Measurements from ENCODE around the gene PROX2. TPM values are rescaled to one million over a fixed set of nuclear protein-coding genes. Genes with fewer than 3 reads are reported as not detected.
A peak's percentile ranks its signal among the peaks of the same experiment; 100 is the strongest.

PROX2 gene
- total and polyA plus RNA-seq, 12 donors, result 0.08 TPM; not detected in 11

DNA sequence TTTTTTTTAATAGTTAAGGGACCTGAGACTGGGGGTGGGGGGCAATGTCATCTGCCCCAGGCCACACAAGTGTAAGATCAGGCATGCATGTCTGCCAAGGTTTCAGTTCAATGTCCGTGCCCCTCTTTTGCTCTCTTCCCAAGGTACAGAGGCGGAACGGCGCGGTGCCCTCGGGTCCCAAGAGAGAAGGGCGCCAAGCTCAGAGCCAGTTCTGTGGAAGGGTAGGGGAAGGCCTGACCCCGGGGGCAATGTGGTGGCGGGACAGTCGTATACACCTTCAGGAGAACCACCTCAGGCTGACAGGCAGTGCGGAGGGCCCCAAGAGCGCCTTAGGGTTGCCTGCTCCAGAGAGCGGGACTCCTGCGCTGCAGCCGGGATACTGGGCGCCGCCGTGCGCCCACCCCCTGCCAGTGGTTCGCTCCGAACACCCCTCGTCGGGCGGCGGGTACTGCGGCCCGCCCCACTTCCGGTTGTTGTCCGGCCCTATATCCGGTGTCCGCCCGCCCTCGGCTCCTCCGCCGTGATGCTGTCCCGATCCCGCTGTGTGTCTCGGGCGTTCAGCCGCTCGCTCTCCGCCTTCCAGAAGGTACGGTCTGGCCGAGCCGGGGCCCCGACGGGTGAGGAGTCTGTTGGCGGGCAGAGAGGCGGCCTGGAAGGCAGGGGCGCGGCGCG is 5.6 kb upstream of the PROX2 start, which contains the start of gene DLST:
Gene DLST (plus strand): TSS at position 486 of the 672 bp plus-strand sequence. CDS start 38 bp downstream, at position 524.
- WGBS, 4 donors, result 0 to 1% (median 0%) methylated on average over 7 to 53 of the region's 53 CpGs
- H3K4me3 ChIP-seq, result peak within 1 kb of the TSS; percentile 87 to 100 (median 95)
- peaks cover 0 to 6% of the 10 kb centered on the region in 2 donors for H3K36me3 ChIP-seq (replicated peaks in 1 of 2)
- H3K27me3 ChIP-seq, result no peaks in the 10 kb centered on the region
- H3K27ac ChIP-seq, result peak within 1 kb of the TSS; percentile 91 to 99 (median 97)
- peaks cover 18 to 43% of the 10 kb centered on the region in 2 donors for H3K4me1 ChIP-seq (replicated peaks in 1 of 2)
- intact Hi-C loops (cut with DNase I), result no loop called here
- DNase-seq, result peak; percentile 84 to 91 (median 89)
- no peaks in the 10 kb centered on the region for H3K9me3 ChIP-seq (replicated peaks in 1 of 3)
- TF ChIP-seq, protein P1, sequence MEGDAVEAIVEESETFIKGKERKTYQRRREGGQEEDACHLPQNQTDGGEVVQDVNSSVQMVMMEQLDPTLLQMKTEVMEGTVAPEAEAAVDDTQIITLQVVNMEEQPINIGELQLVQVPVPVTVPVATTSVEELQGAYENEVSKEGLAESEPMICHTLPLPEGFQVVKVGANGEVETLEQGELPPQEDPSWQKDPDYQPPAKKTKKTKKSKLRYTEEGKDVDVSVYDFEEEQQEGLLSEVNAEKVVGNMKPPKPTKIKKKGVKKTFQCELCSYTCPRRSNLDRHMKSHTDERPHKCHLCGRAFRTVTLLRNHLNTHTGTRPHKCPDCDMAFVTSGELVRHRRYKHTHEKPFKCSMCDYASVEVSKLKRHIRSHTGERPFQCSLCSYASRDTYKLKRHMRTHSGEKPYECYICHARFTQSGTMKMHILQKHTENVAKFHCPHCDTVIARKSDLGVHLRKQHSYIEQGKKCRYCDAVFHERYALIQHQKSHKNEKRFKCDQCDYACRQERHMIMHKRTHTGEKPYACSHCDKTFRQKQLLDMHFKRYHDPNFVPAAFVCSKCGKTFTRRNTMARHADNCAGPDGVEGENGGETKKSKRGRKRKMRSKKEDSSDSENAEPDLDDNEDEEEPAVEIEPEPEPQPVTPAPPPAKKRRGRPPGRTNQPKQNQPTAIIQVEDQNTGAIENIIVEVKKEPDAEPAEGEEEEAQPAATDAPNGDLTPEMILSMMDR (IDR thresholded peaks at IDR 0.05), result peak in 1 of 6 experiments; percentile 16
- TF ChIP-seq POLR2A (IDR thresholded peaks at IDR 0.05), result peak in 1 of 2 donors; percentile 77

GRCh38 chr14:74879427-74880182 is 3.7 kb upstream of the PROX2 start:
- intact Hi-C loops (cut with DNase I), result no loop called here
- Histone ChIP-seq H3K27me3 (no peaks in the 10 kb centered on the region), H3K27ac (no peak overlapping the region), H3K4me3 (no peak overlapping the region), H3K9me3 (replicated peaks in 1 of 3) (no peaks in the 10 kb centered on the region), H3K36me3 (replicated peaks in 1 of 2) (no peaks in the 10 kb centered on the region), H3K4me1 (replicated peaks in 1 of 2) (peaks cover 18 to 27% of the 10 kb centered on the region in 2 donors)
- DNase-seq, result no peak
- WGBS, 4 donors, result 61 to 70% (median 69%) methylated on average over 3 of the region's 3 CpGs
- TF ChIP-seq, protein P1 (IDR thresholded peaks at IDR 0.05), result no peak
- TF ChIP-seq POLR2A (IDR thresholded peaks at IDR 0.05), result no peak

GRCh38 chr14:74875204-74875603 is 741 bp downstream of the PROX2 start:
- H3K27ac ChIP-seq, result no peak overlapping the region
- 83 to 88% (median 86%) methylated on average over 5 of the region's 5 CpGs for WGBS, 4 donors
- DNase-seq, result no peak
- intact Hi-C loops (cut with DNase I), result no loop called here
- H3K9me3 ChIP-seq (replicated peaks in 1 of 3), result no peaks in the 10 kb centered on the region
- TF ChIP-seq, protein P1 (IDR thresholded peaks at IDR 0.05), result no peak
- TF ChIP-seq POLR2A (IDR thresholded peaks at IDR 0.05), result no peak
- no peaks in the 10 kb centered on the region for H3K36me3 ChIP-seq (replicated peaks in 1 of 2)
- H3K4me3 ChIP-seq, result no peak overlapping the region
- no peaks in the 10 kb centered on the region for H3K27me3 ChIP-seq
- no peaks in the 10 kb centered on the region for H3K4me1 ChIP-seq (replicated peaks in 1 of 2)

DNA sequence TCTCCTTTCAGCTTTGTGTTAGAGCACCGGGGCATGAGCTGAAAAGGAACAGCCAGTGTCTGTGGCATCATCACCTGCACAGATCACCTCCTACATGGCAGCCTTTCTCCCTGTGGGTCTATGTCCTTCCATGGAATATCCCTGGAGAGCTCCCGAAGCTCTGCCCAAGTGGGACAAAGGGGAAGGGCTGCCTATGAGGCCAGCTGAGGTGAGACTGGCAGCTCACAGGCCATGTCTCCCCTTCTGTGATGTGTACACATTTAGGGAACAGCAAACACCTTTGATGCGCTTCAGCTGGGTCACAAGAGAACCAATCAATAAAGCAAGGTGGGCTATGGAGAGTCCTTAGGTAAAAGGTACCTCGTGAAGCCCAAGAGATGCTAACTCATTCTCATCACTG is 4.1 kb downstream of the PROX2 start:
- Histone ChIP-seq H3K4me1 (replicated peaks in 1 of 2) (no peaks in the 10 kb centered on the region), H3K4me3 (no peak overlapping the region), H3K27me3 (no peaks in the 10 kb centered on the region), H3K36me3 (replicated peaks in 1 of 2) (no peaks in the 10 kb centered on the region), H3K27ac (no peak overlapping the region), H3K9me3 (replicated peaks in 1 of 3) (no peaks in the 10 kb centered on the region)
- intact Hi-C loops (cut with DNase I), result no loop called here
- 86 to 93% (median 88%) methylated on average over 4 of the region's 4 CpGs for WGBS, 4 donors
- no peak for DNase-seq
- TF ChIP-seq, protein P1 (IDR thresholded peaks at IDR 0.05), result no peak
- TF ChIP-seq POLR2A (IDR thresholded peaks at IDR 0.05), result no peak

Data from adrenal gland (tissue), 12 donors.